Glomerular visceral epithelial cell (primary cell): ENCODE results near the gene GOLGA6L10.
"Not testable (repeated sequence)": the region's sequence is repeated elsewhere in the genome, so short reads cannot be mapped to it uniquely, and the experiment has no call there.

Experiments
- DNase-seq: peaks from one replicate; pipeline ENCODE4 v3.0.0-alpha.2; 2016; ENCODE audit errors: extremely low spot score

Gene GOLGA6L10

DNA sequence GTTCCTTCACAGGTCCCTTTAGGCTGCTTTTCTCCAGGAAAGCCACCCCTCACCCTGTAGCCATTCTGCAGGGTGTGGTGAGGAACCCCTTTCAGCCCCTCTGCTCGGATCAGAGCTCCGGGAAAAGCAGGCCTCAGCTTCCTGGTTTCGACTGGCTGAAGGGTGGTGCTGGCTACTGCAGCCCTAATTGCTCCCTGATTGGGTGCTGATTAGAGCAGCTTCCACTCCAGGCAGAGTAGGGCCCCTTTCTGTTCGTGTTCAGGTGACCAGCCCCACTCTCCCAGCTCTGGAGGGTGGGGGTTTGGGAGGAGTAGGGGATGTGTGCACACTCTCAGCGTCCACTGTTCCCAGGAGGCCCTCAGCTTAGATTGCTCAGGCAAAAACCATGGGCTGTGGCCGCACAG, 49.8 kb downstream of the GOLGA6L10 start:
- not testable (repeated sequence) for DNase-seq

DNA sequence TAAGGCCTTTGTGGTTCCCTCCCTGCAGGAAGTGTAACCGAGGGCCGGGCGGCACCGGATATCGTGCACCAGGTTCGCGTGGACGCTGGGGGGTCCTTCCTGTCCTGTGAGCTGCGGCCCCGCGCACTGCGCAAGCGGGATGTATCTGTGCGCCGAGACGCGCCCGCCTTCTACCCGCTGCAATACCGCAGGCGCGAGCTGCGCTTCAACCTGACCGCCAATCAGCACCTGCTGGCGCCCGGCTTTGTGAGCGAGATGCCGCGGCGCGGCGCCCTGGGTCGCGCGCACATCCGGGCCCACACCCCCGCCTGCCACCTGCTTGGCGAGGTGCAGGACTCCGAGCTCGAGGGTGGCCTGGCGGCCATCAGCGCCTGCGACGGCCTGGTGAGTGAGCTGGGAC, 50.8 kb downstream of the GOLGA6L10 start:
- DNase-seq = no peak

- DNase-seq = no peak
These were observed 51.2 kb downstream of the GOLGA6L10 start for GRCh38 chr15:82298032-82298431.

GRCh38 chr15:82297546-82297945, 51.7 kb downstream of the GOLGA6L10 start:
- no peak for DNase-seq

- no peak for DNase-seq
These were observed 55.1 kb downstream of the GOLGA6L10 start for GRCh38 chr15:82294061-82294690.

- DNase-seq = no peak
These were observed 57.0 kb downstream of the GOLGA6L10 start for GRCh38 chr15:82292271-82292670.
